Tibial artery (tissue), 4 donors: ENCODE data around the gene PRM2.

Experiments used
- DNase-seq, 2 donors: peaks; one replicate each; pipeline ENCODE4 v3.0.0-alpha.2; 2019
- H3K27ac ChIP-seq, 2 donors: fragments of 200-600 bp; sonication (generic) in 1 of 2; 1 replicate in 1 of 2; 2 replicates in 1 of 2; pipeline ENCODE4 v1.5.1; 2018 to 2019; ENCODE audit warnings: mild to moderate bottlenecking in 1 of 2
- H3K27me3 ChIP-seq, 2 donors: fragments of 200-600 bp; sonication (generic) in 1 of 2; one replicate each; pipeline versions ENCODE4 v1.5.1 to v1.6.0; 2016 to 2019
- H3K36me3 ChIP-seq, 3 donors: fragments of 200-600 bp; sonication (generic) in 2 of 3; one replicate each; pipeline ENCODE4 v1.5.1; 2016 to 2019; ENCODE audit warnings: mild to moderate bottlenecking in 2 of 3
- H3K4me1 ChIP-seq, 4 donors: fragments of 200-600 bp; sonication (generic) in 2 of 4; 1 replicate in 3 of 4; 2 replicates in 1 of 4; pipeline ENCODE4 v1.5.1; 2016 to 2019
- H3K4me3 ChIP-seq, 2 donors: fragments of 200-600 bp; sonication (generic) in 1 of 2; 1 replicate in 1 of 2; 2 replicates in 1 of 2; pipeline ENCODE4 v1.5.1; 2018 to 2019; ENCODE audit warnings: mild to moderate bottlenecking in 2 of 2
- H3K9me3 ChIP-seq, 3 donors: fragments of 200-600 bp; sonication (generic) in 1 of 3; one replicate each; pipeline ENCODE4 v1.5.1; 2016 to 2019
- CTCF ChIP-seq, 2 experiments: fragments of 200-600 bp in 1 of 2; fragments of 450-650 bp in 1 of 2; IDR thresholded peaks; one replicate each; pipeline ENCODE4 v1.5.1; 2017 to 2019; ENCODE audit warnings: antibody characterized with exemption in 2 of 2, mild to moderate bottlenecking in 1 of 2, moderate library complexity in 1 of 2
- intact Hi-C: fragments of 100-400 bp; cut with DNase I; formaldehyde crosslinking; loops from one replicate; pipeline ENCODE4 v1.15.0; 2023; ENCODE audit warnings: low total_unique reads

Gene PRM2

GRCh38 chr16:11309895-11310633, 33.8 kb upstream of the PRM2 start:
- H3K4me1 ChIP-seq, result peaks cover 0 to 5% (median 0%) of the 10 kb centered on the region in 4 donors
- no peak for TF ChIP-seq CTCF (IDR thresholded peaks at IDR 0.05)
- H3K36me3 ChIP-seq, result no peaks in the 10 kb centered on the region
- H3K4me3 ChIP-seq, result no peak overlapping the region
- DNase-seq, result no peak
- no peaks in the 10 kb centered on the region for H3K9me3 ChIP-seq
- H3K27me3 ChIP-seq, result peaks cover 0 to 4% of the 10 kb centered on the region in 2 donors
- H3K27ac ChIP-seq, result no peak overlapping the region
- intact Hi-C loops, result no loop called here

- H3K27me3 ChIP-seq, result peaks cover 0 to 2% of the 10 kb centered on the region in 2 donors
- DNase-seq, result no peak
- no peak overlapping the region for H3K27ac ChIP-seq
- intact Hi-C loops, result no loop called here
- no peak for TF ChIP-seq CTCF (IDR thresholded peaks at IDR 0.05)
- no peaks in the 10 kb centered on the region for H3K9me3 ChIP-seq
- H3K36me3 ChIP-seq, result no peaks in the 10 kb centered on the region
- peaks cover 0 to 5% (median 0%) of the 10 kb centered on the region in 4 donors for H3K4me1 ChIP-seq
- H3K4me3 ChIP-seq, result no peak overlapping the region
These were observed 32.4 kb upstream of the PRM2 start for GRCh38 chr16:11308493-11309283.

DNA sequence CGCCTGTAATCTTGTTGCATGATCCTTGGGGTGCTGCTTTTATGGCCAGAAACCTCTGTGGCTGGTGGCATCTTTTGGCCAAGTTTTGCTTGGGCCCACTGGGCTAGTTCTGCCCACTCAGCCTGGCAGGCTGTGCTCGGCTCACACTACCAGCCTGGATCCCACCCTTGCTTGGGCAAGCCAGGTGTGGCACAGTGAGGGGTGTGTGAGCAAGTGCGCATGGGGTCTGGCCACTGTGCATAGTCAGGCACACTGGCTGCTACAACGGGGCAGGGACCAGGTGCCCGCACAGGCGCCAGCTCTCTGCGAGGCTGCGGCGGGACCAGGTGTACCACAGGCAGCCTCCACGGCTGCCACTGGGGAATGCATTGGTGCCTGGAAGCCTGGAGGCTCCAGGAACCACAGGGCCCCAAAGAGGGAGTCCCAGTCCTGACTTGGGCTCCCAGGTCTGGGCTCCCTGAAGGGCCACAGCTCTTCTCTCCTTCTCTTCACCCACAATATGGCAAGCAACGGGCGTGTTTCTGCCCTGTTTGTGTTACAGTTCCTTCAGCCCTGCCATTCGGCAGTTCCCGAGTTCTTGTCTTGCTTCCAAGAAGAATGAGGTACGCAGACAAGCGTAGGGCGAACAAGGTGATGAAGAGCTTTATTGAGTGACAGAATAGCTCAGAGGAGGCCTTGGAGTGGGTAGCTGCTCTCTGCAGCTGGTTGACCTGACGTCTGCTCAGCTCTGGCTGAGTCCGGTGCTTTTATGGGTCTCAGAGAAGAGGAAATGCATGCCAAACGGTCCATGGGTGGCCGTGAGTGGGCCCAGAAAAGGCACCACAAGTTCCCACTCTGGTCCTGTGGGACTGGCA, 31.6 kb upstream of the PRM2 start:
- DNase-seq, result no peak
- Histone ChIP-seq H3K4me1 (peaks cover 0 to 5% (median 0%) of the 10 kb centered on the region in 4 donors), H3K27ac (no peak overlapping the region), H3K4me3 (no peak overlapping the region), H3K27me3 (peaks cover 0 to 2% of the 10 kb centered on the region in 2 donors), H3K36me3 (no peaks in the 10 kb centered on the region), H3K9me3 (no peaks in the 10 kb centered on the region)
- intact Hi-C loops, result no loop called here
- no peak for TF ChIP-seq CTCF (IDR thresholded peaks at IDR 0.05)

- intact Hi-C loops, result no loop called here
- Histone ChIP-seq H3K4me3 (no peak overlapping the region), H3K9me3 (no peaks in the 10 kb centered on the region), H3K36me3 (no peaks in the 10 kb centered on the region), H3K4me1 (no peaks in the 10 kb centered on the region), H3K27me3 (peaks cover 0 to 2% of the 10 kb centered on the region in 2 donors), H3K27ac (no peak overlapping the region)
- no peak for TF ChIP-seq CTCF (IDR thresholded peaks at IDR 0.05)
- no peak for DNase-seq
These were observed 30.8 kb upstream of the PRM2 start for GRCh38 chr16:11306997-11307638.

GRCh38 chr16:11306381-11306780, 30.1 kb upstream of the PRM2 start:
- TF ChIP-seq CTCF (IDR thresholded peaks at IDR 0.05), result no peak
- Histone ChIP-seq H3K9me3 (no peaks in the 10 kb centered on the region), H3K4me3 (no peak overlapping the region), H3K27me3 (peaks cover 0 to 2% of the 10 kb centered on the region in 2 donors), H3K4me1 (no peaks in the 10 kb centered on the region), H3K36me3 (no peaks in the 10 kb centered on the region), H3K27ac (no peak overlapping the region)
- DNase-seq, result no peak
- intact Hi-C loops, result no loop called here
